Pons (tissue), 1 donor: ENCODE results near the gene CACNG1.
"Not testable (repeated sequence)": the region's sequence is repeated elsewhere in the genome, so short reads cannot be mapped to it uniquely, and the experiment has no call there.

Experiments used
- DNase-seq: peaks from one replicate; pipeline ENCODE4 v3.0.0-alpha.2; 2016; ENCODE audit warnings: low spot score

CACNG1 gene

GRCh38 chr17:67080804-67081203 lies 36.5 kb downstream of the CACNG1 start:
- no peak for DNase-seq

GRCh38 chr17:67082107-67082506 lies 37.8 kb downstream of the CACNG1 start:
- DNase-seq, result no peak

- DNase-seq, result no peak
Measured at GRCh38 chr17:67085406-67085805, 41.1 kb downstream of the CACNG1 start.

GRCh38 chr17:67088639-67089038 lies 44.3 kb downstream of the CACNG1 start:
- no peak for DNase-seq

GRCh38 chr17:67090341-67090740 lies 46.0 kb downstream of the CACNG1 start:
- DNase-seq, result no peak

GRCh38 chr17:67092291-67092690 lies 47.9 kb downstream of the CACNG1 start:
- no peak for DNase-seq

GRCh38 chr17:67092710-67093109 lies 48.4 kb downstream of the CACNG1 start:
- DNase-seq, result not testable (repeated sequence)

GRCh38 chr17:67093348-67093747 lies 49.0 kb downstream of the CACNG1 start:
- no peak for DNase-seq

- not testable (repeated sequence) for DNase-seq
Measured at GRCh38 chr17:67095291-67095690, 50.9 kb downstream of the CACNG1 start.

- no peak for DNase-seq
Measured at GRCh38 chr17:67095803-67096202, 51.4 kb downstream of the CACNG1 start.

GRCh38 chr17:67096609-67097008 lies 52.3 kb downstream of the CACNG1 start:
- no peak for DNase-seq

GRCh38 chr17:67098006-67098405 lies 53.7 kb downstream of the CACNG1 start:
- no peak for DNase-seq

GRCh38 chr17:67104641-67105040 lies 60.3 kb downstream of the CACNG1 start:
- DNase-seq, result not testable (repeated sequence)

- DNase-seq, result no peak
Measured at GRCh38 chr17:67105213-67105612, 60.9 kb downstream of the CACNG1 start.
